Stimulated activated naive CD4-positive, alpha-beta T cell (primary cell): Measurements from ENCODE around the gene LMNA.
A peak's percentile ranks its signal among the peaks of the same experiment; 100 is the strongest.
"Not testable (repeated sequence)": the region's sequence is repeated elsewhere in the genome, so short reads cannot be mapped to it uniquely, and the experiment has no call there.

Experiments
- DNase-seq, 6 experiments: peaks; one replicate each; lab custom pipeline; 2025; lab: John Stamatoyannopoulos, UW

The LMNA gene

GRCh38 chr1:156104861-156105832 is 9.4 kb upstream of the LMNA start:
- no peak for DNase-seq

- DNase-seq, result peak in 3 of 6 experiments; percentile 44 to 71 (median 53)
Observed at GRCh38 chr1:156106624-156107488, 7.7 kb upstream of the LMNA start.

- no peak for DNase-seq
Observed at GRCh38 chr1:156108057-156108456, 6.5 kb upstream of the LMNA start.

GRCh38 chr1:156108664-156109241 is 5.8 kb upstream of the LMNA start:
- no peak for DNase-seq

- DNase-seq, result no peak
Observed at GRCh38 chr1:156110252-156110651, 4.3 kb upstream of the LMNA start.

- DNase-seq, result no peak
Observed at GRCh38 chr1:156111355-156111962, 3.1 kb upstream of the LMNA start.

GRCh38 chr1:156112276-156113137 is 2.0 kb upstream of the LMNA start:
- DNase-seq, result no peak

- DNase-seq, result no peak
Observed at GRCh38 chr1:156113282-156113950, 1.1 kb upstream of the LMNA start.

GRCh38 chr1:156114919-156115513 is 505 bp downstream of the LMNA start:
- DNase-seq, result peak in 3 of 6 experiments; percentile 16 to 49 (median 43)

GRCh38 chr1:156115514-156116374 is 1.2 kb downstream of the LMNA start:
- DNase-seq, result peak in 1 of 6 experiments; percentile 27

GRCh38 chr1:156116731-156117130 is 2.2 kb downstream of the LMNA start:
- not testable (repeated sequence) for DNase-seq

- DNase-seq, result no peak
Observed at GRCh38 chr1:156117414-156118176, 3.1 kb downstream of the LMNA start.

- no peak for DNase-seq
Observed at GRCh38 chr1:156118177-156118868, 3.8 kb downstream of the LMNA start.

GRCh38 chr1:156119503-156120209 is 5.1 kb downstream of the LMNA start:
- DNase-seq, result peak in 1 of 6 experiments; percentile 12

GRCh38 chr1:156120318-156120717 is 5.8 kb downstream of the LMNA start:
- no peak for DNase-seq

- not testable (repeated sequence) for DNase-seq
Observed at GRCh38 chr1:156121005-156121404, 6.5 kb downstream of the LMNA start.

- no peak for DNase-seq
Observed at GRCh38 chr1:156121457-156121856, 6.9 kb downstream of the LMNA start.
